Activated T-cell treated with anti-CD3 and anti-CD28 coated beads, Interleukin-2, amount 50 U/mL, for 72 hours (primary cell): ENCODE results near the gene SLC7A7. TPM values are rescaled to one million over a fixed set of nuclear protein-coding genes. Genes with fewer than 3 reads are reported as not detected.
"Not testable (repeated sequence)": the region's sequence is repeated elsewhere in the genome, so short reads cannot be mapped to it uniquely, and the experiment has no call there.

Source experiments
- ATAC-seq, 2 donors: fragments of 150-1000 bp; cut with Tn5 transposase; replicated peaks in 1 of 2; 2 replicates each; pipeline ENCODE4 v1.10.0; 2021; ENCODE audit warnings: moderate library complexity in 2 of 2, mild to moderate bottlenecking in 1 of 2
- DNase-seq, 2 donors: peaks; one replicate each; pipeline ENCODE4 v3.0.0; 2021 to 2022; ENCODE audit warnings: mixed read lengths in 1 of 2
- H3K27ac Mint-ChIP-seq: one replicate; pipeline ENCODE4 v1.8.0; 2022; ENCODE audit warnings: mild to moderate bottlenecking, moderate library complexity, mixed read lengths
- H3K27me3 Mint-ChIP-seq: one replicate; pipeline ENCODE4 v1.8.0; 2022; ENCODE audit warnings: low read depth, mixed read lengths
- H3K36me3 Mint-ChIP-seq, 2 donors: one replicate each; pipeline ENCODE4 v1.8.0; 2022; ENCODE audit warnings: mixed read lengths in 2 of 2, mild to moderate bottlenecking in 1 of 2; ENCODE audit not compliant: insufficient read depth in 2 of 2
- H3K4me1 Mint-ChIP-seq: one replicate; pipeline ENCODE4 v1.8.0; 2022; ENCODE audit warnings: low read depth, mixed read lengths
- H3K4me3 Mint-ChIP-seq, 2 donors: one replicate each; pipeline ENCODE4 v1.8.0; 2022; ENCODE audit warnings: mild to moderate bottlenecking in 2 of 2, mixed read lengths in 2 of 2, moderate library complexity in 2 of 2
- H3K9me3 Mint-ChIP-seq, 2 donors: one replicate each; pipeline ENCODE4 v1.8.0; 2022; ENCODE audit warnings: mixed read lengths in 2 of 2
- total RNA-seq, 2 donors: library from RNA; stranded (reverse); gene quantifications; one replicate each; pipeline ENCODE4 v1.2.3, GENCODE V29; 2022

The SLC7A7 gene
- total RNA-seq, 2 donors from 2014 or later, result 0.21 to 1.5 TPM

DNA sequence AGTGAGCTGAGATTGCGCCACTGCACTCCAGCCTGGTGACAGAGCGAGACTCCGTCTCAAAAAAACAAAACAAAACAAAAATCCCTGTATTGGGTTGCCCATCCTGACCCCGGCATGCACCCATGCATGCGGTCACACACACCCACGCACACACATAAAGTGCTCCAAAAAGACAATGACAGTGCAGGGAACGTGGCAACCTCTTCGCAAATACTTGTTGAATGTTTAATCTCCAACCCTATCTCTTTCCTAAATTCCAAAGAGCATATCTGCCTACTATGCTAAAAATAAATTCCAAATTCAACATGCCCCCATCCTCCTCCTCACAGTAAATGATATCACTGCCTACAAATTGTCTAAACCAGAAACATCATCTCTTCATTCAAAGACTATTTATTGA, 13.5 kb downstream of the SLC7A7 start:
- peaks cover 39% of the 10 kb centered on the region for H3K27me3 Mint-ChIP-seq
- H3K36me3 Mint-ChIP-seq, result no peaks in the 10 kb centered on the region
- no peak for ATAC-seq
- no peaks in the 10 kb centered on the region for H3K4me1 Mint-ChIP-seq
- H3K9me3 Mint-ChIP-seq, result no peaks in the 10 kb centered on the region
- no peak for DNase-seq
- H3K27ac Mint-ChIP-seq, result no peak overlapping the region
- no peak overlapping the region for H3K4me3 Mint-ChIP-seq

DNA sequence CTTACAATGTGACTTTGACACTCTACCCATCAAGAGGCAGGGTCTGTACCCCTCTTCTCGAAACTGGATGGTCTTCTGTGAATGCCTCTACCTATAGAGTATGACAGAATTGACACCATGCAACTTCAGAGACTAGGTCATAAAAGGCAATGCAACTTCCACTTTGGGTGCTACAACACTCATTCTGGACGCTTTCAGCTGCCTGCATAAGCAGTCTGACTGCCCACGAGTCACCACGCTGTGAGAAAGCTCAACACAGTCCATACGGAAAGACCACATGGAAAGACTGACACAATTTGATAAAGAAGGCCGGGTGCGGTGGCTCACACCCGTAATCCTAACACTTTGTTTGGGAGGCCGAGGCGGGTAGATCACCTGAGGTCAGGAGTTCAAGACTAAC, 14.9 kb downstream of the SLC7A7 start:
- no peak overlapping the region for H3K4me3 Mint-ChIP-seq
- peaks cover 48% of the 10 kb centered on the region for H3K27me3 Mint-ChIP-seq
- no peaks in the 10 kb centered on the region for H3K9me3 Mint-ChIP-seq
- H3K4me1 Mint-ChIP-seq, result no peaks in the 10 kb centered on the region
- no peak for ATAC-seq
- H3K27ac Mint-ChIP-seq, result no peak overlapping the region
- H3K36me3 Mint-ChIP-seq, result no peaks in the 10 kb centered on the region
- no peak for DNase-seq

GRCh38 chr14:22798528-22798927, 16.7 kb downstream of the SLC7A7 start:
- Mint-ChIP-seq H3K36me3 (no peaks in the 10 kb centered on the region), H3K4me1 (no peaks in the 10 kb centered on the region), H3K4me3 (no peak overlapping the region), H3K27ac (no peak overlapping the region), H3K27me3 (peaks cover 48% of the 10 kb centered on the region), H3K9me3 (no peaks in the 10 kb centered on the region)
- DNase-seq, result no peak
- ATAC-seq, result no peak

- ATAC-seq (no peak), DNase-seq (no peak)
- peaks cover 39% of the 10 kb centered on the region for H3K27me3 Mint-ChIP-seq
- no peak overlapping the region for H3K27ac Mint-ChIP-seq
- no peaks in the 10 kb centered on the region for H3K9me3 Mint-ChIP-seq
- no peaks in the 10 kb centered on the region for H3K36me3 Mint-ChIP-seq
- H3K4me3 Mint-ChIP-seq, result no peak overlapping the region
- no peaks in the 10 kb centered on the region for H3K4me1 Mint-ChIP-seq
Measured at GRCh38 chr14:22797017-22797917, 18.0 kb downstream of the SLC7A7 start.

- DNase-seq, result no peak
- Mint-ChIP-seq H3K36me3 (no peaks in the 10 kb centered on the region), H3K27ac (no peak overlapping the region), H3K27me3 (peaks cover 30% of the 10 kb centered on the region), H3K9me3 (no peaks in the 10 kb centered on the region), H3K4me1 (no peaks in the 10 kb centered on the region), H3K4me3 (no peak overlapping the region)
- ATAC-seq, result no peak
Measured at GRCh38 chr14:22796087-22796707, 19.0 kb downstream of the SLC7A7 start.

DNA sequence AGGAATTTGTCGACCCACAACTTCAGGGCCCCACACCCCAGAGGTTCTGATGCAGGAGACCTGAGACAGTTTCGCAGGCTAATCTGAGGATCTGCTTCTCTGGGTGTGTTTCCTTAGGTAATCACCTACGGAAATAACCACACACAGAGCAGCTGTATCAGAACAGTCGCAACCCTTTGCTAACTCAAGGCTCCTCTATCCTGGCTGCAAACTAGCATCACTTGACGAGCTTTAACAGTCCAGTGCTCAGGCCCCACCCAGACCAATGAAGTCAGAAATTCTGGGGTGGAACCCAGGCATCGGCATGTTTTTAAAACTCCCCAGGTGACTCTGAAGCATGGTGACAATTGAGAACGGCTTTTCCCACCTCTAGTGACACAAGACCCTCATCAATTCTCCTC, 20.7 kb downstream of the SLC7A7 start:
- no peak for ATAC-seq
- peaks cover 18% of the 10 kb centered on the region for H3K27me3 Mint-ChIP-seq
- no peaks in the 10 kb centered on the region for H3K9me3 Mint-ChIP-seq
- no peak for DNase-seq
- no peak overlapping the region for H3K27ac Mint-ChIP-seq
- no peaks in the 10 kb centered on the region for H3K36me3 Mint-ChIP-seq
- peaks cover 10% of the 10 kb centered on the region for H3K4me1 Mint-ChIP-seq
- H3K4me3 Mint-ChIP-seq, result no peak overlapping the region

- peaks cover 17% of the 10 kb centered on the region for H3K27me3 Mint-ChIP-seq
- no peaks in the 10 kb centered on the region for H3K9me3 Mint-ChIP-seq
- H3K36me3 Mint-ChIP-seq, result no peaks in the 10 kb centered on the region
- H3K4me1 Mint-ChIP-seq, result peaks cover 11% of the 10 kb centered on the region
- H3K27ac Mint-ChIP-seq, result no peak overlapping the region
- DNase-seq (no peak), ATAC-seq (no peak)
- no peak overlapping the region for H3K4me3 Mint-ChIP-seq
Measured at GRCh38 chr14:22793976-22794375, 21.3 kb downstream of the SLC7A7 start.

DNA sequence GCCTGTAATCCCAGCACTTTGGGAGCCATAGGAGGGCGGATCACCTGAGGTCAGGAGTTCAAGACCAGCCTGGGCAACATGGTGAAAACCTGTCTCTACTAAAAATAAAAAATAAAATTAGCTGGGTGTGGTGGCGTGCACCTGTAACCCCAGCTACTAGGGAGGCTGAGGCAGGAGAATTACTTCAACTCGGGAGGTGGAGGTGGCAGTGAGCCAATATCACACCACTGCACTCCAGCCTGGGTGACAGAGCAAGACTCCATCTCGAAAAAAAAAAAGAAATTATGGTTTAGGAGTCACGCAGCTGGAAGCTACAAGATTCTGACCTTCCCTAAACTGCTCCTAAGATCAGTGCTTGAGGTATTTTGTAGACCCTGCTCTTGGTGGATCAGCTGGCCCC, 21.7 kb downstream of the SLC7A7 start:
- DNase-seq, H3K9me3 Mint-ChIP-seq, H3K36me3 Mint-ChIP-seq, H3K4me3 Mint-ChIP-seq, ATAC-seq, H3K27ac Mint-ChIP-seq: not testable (repeated sequence)
- peaks cover 13% of the 10 kb centered on the region for H3K27me3 Mint-ChIP-seq
- H3K4me1 Mint-ChIP-seq, result peaks cover 11% of the 10 kb centered on the region

DNA sequence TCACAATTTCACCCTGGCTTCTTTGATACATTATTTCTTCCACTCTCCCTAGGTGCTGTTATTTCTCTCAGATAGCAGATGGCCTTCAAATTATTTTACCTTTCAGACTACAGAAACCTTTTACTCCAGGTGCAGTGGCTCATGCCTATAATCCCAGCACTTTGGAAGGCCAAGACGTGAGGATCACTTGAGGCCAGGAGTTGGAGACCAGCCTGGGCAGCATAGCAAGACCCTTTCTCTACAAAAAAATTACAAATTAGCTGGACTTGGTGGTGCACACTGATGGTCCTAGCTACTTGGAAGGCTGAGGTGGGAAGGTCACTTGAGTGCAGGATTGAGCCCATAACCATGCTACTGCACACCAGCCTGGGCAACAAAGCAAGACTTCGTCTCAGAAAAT, 23.1 kb downstream of the SLC7A7 start:
- DNase-seq, result no peak
- ATAC-seq, result no peak
- Mint-ChIP-seq H3K36me3 (no peaks in the 10 kb centered on the region), H3K4me1 (peaks cover 11% of the 10 kb centered on the region), H3K27ac (no peak overlapping the region), H3K27me3 (peaks cover 11% of the 10 kb centered on the region), H3K9me3 (no peaks in the 10 kb centered on the region), H3K4me3 (no peak overlapping the region)

DNA sequence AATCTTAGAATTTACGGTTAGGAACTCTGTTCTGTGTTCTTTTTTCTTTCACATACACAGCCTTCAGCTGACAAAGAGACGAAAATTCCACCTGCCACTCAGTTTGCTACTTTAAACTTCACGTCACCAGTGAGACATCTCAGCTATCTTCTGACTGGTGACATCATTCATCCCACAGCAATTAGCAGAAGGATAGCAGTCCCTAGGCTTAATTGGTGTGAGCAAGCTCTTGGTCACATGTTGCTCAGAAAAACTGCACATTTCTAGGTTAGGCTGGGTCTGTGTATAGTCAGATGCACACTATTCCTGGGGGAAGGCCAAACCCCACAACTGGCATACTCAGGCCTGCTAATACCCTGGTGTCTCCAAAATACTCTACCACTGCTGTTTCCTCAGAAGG, 23.9 kb downstream of the SLC7A7 start:
- Mint-ChIP-seq H3K9me3 (no peaks in the 10 kb centered on the region), H3K4me1 (peaks cover 11% of the 10 kb centered on the region), H3K27me3 (peaks cover 5% of the 10 kb centered on the region), H3K27ac (no peak overlapping the region), H3K36me3 (no peaks in the 10 kb centered on the region), H3K4me3 (no peak overlapping the region)
- ATAC-seq, result no peak
- no peak for DNase-seq

- Mint-ChIP-seq H3K27me3 (no peaks in the 10 kb centered on the region), H3K4me3 (no peak overlapping the region), H3K27ac (no peak overlapping the region), H3K4me1 (peaks cover 11% of the 10 kb centered on the region), H3K36me3 (no peaks in the 10 kb centered on the region), H3K9me3 (no peaks in the 10 kb centered on the region)
- no peak for ATAC-seq
- no peak for DNase-seq
Measured at GRCh38 chr14:22786685-22787084, 28.6 kb downstream of the SLC7A7 start.

DNA sequence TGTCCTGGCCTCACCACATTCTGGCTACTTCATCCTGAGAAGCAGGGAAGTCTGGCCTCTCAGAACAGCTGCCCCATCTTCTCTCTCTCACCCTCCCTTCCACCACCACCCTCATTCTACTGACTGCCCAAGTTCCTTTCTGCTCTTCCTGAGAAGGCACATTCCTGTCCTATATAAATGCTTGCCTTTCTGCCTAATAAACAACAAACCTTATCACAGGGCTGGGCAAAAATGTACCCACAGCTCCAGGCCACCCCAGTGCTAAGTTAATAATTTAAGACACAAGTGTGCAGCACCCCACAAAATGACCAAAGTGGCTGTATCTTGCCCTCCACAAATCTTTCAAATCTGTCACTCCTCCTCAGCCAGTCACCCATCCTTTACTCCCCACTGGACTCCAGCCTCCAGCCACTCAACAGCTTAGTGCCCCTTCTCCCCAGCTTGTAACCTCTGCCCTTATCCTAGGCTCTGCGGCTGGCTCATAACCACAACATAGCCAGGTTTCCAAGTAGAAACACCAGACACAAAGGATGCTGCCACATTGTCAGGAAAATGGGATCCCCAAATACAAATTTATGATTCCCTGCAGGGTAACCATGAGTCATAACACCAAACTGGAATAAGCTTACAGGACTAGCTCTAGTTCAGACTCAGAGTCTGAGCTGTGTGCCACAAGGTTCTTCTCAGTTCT, 33.8 kb downstream of the SLC7A7 start:
- H3K36me3 Mint-ChIP-seq, result no peaks in the 10 kb centered on the region
- H3K9me3 Mint-ChIP-seq, result no peaks in the 10 kb centered on the region
- no peaks in the 10 kb centered on the region for H3K4me1 Mint-ChIP-seq
- no peak overlapping the region for H3K4me3 Mint-ChIP-seq
- ATAC-seq (peak in 1 of 2 donors; percentile 7), DNase-seq (no peak)
- H3K27me3 Mint-ChIP-seq, result no peaks in the 10 kb centered on the region
- H3K27ac Mint-ChIP-seq, result no peak overlapping the region

GRCh38 chr14:22780941-22781300, 34.3 kb downstream of the SLC7A7 start:
- no peak for DNase-seq
- Mint-ChIP-seq H3K4me3 (no peak overlapping the region), H3K36me3 (no peaks in the 10 kb centered on the region), H3K4me1 (no peaks in the 10 kb centered on the region), H3K27me3 (no peaks in the 10 kb centered on the region), H3K27ac (no peak overlapping the region), H3K9me3 (no peaks in the 10 kb centered on the region)
- ATAC-seq, result no peak
